ENCODE measurements around the gene UPK3A. TPM values are rescaled to one million over a fixed set of nuclear protein-coding genes. Genes with fewer than 3 reads are reported as not detected.

UPK3A gene
- total RNA-seq, 1 donor from 2014 or later, result not detected

DNA sequence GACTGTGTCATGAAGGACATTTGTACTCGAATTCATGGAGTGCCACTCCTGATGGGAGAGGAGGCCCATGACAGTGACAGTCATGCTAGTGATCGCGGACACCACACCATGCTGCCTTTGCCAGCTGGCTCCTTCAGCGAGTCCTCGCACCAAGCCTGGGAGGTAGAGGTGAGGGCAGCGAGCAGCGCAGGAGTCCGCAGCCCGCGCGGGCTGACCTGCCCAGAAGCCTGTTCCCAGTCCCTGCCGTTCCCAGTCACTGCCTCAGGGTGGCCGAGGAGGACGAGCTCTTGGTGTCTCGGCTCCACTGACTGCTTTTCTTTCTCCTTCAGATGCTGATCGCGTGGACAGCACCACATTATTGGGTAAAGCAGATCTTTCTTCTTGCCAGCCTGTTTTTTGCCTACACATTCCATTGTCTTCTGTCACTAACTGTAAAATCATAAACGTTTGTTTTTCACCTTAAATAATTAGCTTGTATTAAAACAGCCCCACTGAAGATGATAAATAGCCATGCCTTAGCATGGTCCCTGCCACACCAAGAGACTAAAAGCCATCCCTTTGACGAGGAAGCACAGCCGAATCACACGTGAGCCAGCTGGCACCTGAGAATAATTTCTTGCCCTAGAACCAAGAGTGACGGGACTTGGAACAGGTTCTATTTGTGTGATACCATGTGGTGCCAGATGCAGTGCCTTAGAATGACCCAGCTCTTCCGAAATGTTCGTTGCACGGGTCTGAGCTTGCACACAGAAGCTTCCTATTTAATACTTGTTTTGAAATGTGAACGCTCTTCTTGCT lies 50.5 kb downstream of the UPK3A start:
- peaks cover 2% of the 10 kb centered on the region for H3K36me3 Mint-ChIP-seq (ENCODE audit: low read depth)
- no peak overlapping the region for H3K4me3 Mint-ChIP-seq
- H3K9me3 Mint-ChIP-seq, result no peaks in the 10 kb centered on the region
- TF ChIP-seq, protein P1, sequence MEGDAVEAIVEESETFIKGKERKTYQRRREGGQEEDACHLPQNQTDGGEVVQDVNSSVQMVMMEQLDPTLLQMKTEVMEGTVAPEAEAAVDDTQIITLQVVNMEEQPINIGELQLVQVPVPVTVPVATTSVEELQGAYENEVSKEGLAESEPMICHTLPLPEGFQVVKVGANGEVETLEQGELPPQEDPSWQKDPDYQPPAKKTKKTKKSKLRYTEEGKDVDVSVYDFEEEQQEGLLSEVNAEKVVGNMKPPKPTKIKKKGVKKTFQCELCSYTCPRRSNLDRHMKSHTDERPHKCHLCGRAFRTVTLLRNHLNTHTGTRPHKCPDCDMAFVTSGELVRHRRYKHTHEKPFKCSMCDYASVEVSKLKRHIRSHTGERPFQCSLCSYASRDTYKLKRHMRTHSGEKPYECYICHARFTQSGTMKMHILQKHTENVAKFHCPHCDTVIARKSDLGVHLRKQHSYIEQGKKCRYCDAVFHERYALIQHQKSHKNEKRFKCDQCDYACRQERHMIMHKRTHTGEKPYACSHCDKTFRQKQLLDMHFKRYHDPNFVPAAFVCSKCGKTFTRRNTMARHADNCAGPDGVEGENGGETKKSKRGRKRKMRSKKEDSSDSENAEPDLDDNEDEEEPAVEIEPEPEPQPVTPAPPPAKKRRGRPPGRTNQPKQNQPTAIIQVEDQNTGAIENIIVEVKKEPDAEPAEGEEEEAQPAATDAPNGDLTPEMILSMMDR (conservative IDR thresholded peaks at IDR 0.05), result peak; percentile 36
- no peaks in the 10 kb centered on the region for H3K27me3 Mint-ChIP-seq (ENCODE audit: low read depth)
- H3K27ac Mint-ChIP-seq (ENCODE audit: unreplicated experiment), result no peak overlapping the region
- peaks cover 21% of the 10 kb centered on the region for H3K4me1 Mint-ChIP-seq
- no peak for DNase-seq (ENCODE audit: low read depth, low spot score)

DNA sequence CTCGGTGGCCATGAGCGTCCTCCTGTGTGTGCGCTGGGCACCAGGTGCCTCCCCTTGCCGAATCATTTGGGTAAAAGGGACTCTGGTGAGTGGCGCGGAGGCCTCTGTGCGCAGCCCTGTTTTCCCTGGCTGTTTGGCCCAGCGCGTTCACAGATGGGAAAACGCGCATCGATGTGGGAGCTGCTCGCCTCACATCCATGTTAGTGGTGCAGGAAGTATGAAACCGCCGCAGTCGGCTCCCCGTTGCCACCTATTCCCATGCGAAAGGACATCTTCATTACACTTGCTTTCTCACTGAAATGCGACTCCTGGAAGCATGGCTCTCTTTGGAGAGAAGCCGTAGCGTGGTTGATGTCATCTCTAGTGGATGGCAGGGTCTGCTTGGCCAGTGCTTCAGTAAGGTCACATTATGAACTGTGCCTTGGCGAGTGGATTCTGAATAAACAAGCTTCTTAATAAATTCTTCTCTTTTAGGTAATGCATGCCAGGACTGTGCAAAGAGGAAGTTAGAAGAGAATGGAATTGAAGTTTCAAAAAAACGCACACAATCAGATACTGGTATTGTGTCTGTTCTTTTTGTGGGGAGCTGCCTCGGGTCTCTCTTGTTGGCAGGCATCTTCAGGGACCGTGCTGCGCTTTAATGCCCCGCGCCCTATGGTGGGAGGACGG lies 51.2 kb downstream of the UPK3A start:
- peaks cover 21% of the 10 kb centered on the region for H3K4me1 Mint-ChIP-seq
- peaks cover 6% of the 10 kb centered on the region for H3K36me3 Mint-ChIP-seq (ENCODE audit: low read depth)
- H3K27me3 Mint-ChIP-seq (ENCODE audit: low read depth), result no peaks in the 10 kb centered on the region
- no peak overlapping the region for H3K4me3 Mint-ChIP-seq
- TF ChIP-seq, protein P1 (conservative IDR thresholded peaks at IDR 0.05), result no peak
- no peak for DNase-seq (ENCODE audit: low read depth, low spot score)
- no peaks in the 10 kb centered on the region for H3K9me3 Mint-ChIP-seq
- peak overlapping the region; percentile 43 for H3K27ac Mint-ChIP-seq (ENCODE audit: unreplicated experiment)

- peak overlapping the region; percentile 12 for H3K4me3 Mint-ChIP-seq
- H3K36me3 Mint-ChIP-seq (ENCODE audit: low read depth), result peaks cover 6% of the 10 kb centered on the region
- H3K9me3 Mint-ChIP-seq, result no peaks in the 10 kb centered on the region
- H3K27me3 Mint-ChIP-seq (ENCODE audit: low read depth), result no peaks in the 10 kb centered on the region
- H3K27ac Mint-ChIP-seq (ENCODE audit: unreplicated experiment), result no peak overlapping the region
- DNase-seq (ENCODE audit: low read depth, low spot score), result no peak
- TF ChIP-seq, protein P1 (conservative IDR thresholded peaks at IDR 0.05), result no peak
- peaks cover 21% of the 10 kb centered on the region for H3K4me1 Mint-ChIP-seq
These were observed 52.3 kb downstream of the UPK3A start for GRCh38 chr22:45336971-45337431.

GRCh38 chr22:45337536-45337935 lies 52.8 kb downstream of the UPK3A start:
- Mint-ChIP-seq H3K27ac (ENCODE audit: unreplicated experiment) (no peak overlapping the region), H3K27me3 (ENCODE audit: low read depth) (no peaks in the 10 kb centered on the region), H3K36me3 (ENCODE audit: low read depth) (peaks cover 6% of the 10 kb centered on the region), H3K4me1 (peaks cover 21% of the 10 kb centered on the region), H3K4me3 (no peak overlapping the region), H3K9me3 (no peaks in the 10 kb centered on the region)
- TF ChIP-seq, protein P1 (conservative IDR thresholded peaks at IDR 0.05), result no peak
- DNase-seq (ENCODE audit: low read depth, low spot score), result no peak

- Mint-ChIP-seq H3K9me3 (no peaks in the 10 kb centered on the region), H3K27me3 (ENCODE audit: low read depth) (no peaks in the 10 kb centered on the region), H3K4me1 (peaks cover 21% of the 10 kb centered on the region), H3K4me3 (no peak overlapping the region), H3K36me3 (ENCODE audit: low read depth) (peaks cover 6% of the 10 kb centered on the region), H3K27ac (ENCODE audit: unreplicated experiment) (no peak overlapping the region)
- TF ChIP-seq, protein P1 (conservative IDR thresholded peaks at IDR 0.05), result no peak
- no peak for DNase-seq (ENCODE audit: low read depth, low spot score)
These were observed 54.0 kb downstream of the UPK3A start for GRCh38 chr22:45338795-45339194.

Data from neural crest cell (in vitro differentiated cells).